Osteocyte (in vitro differentiated cells): ENCODE data around the gene SLC4A5. TPM values are rescaled to one million over a fixed set of nuclear protein-coding genes. Genes with fewer than 3 reads are reported as not detected.
"Not testable (repeated sequence)": the region's sequence is repeated elsewhere in the genome, so short reads cannot be mapped to it uniquely, and the experiment has no call there.

Source experiments
- DNase-seq: peaks from one replicate; pipeline ENCODE4 v3.0.0; 2021; ENCODE audit warnings: mixed read lengths; ENCODE audit not compliant: unreplicated experiment; ENCODE audit errors: extremely low spot score
- H3K27ac Mint-ChIP-seq: one replicate; pipeline ENCODE4 v1.8.0; 2021; ENCODE audit warnings: mild to moderate bottlenecking, mixed read lengths; ENCODE audit not compliant: unreplicated experiment
- H3K27me3 Mint-ChIP-seq: one replicate; pipeline ENCODE4 v1.8.0; 2021; ENCODE audit warnings: mixed read lengths; ENCODE audit not compliant: unreplicated experiment
- H3K36me3 Mint-ChIP-seq: one replicate; pipeline ENCODE4 v1.8.0; 2021; ENCODE audit warnings: mixed read lengths; ENCODE audit not compliant: unreplicated experiment
- H3K4me1 Mint-ChIP-seq: one replicate; pipeline ENCODE4 v1.8.0; 2021; ENCODE audit warnings: mixed read lengths; ENCODE audit not compliant: unreplicated experiment
- H3K4me3 Mint-ChIP-seq: one replicate; pipeline ENCODE4 v1.8.0; 2021; ENCODE audit warnings: mild to moderate bottlenecking, moderate library complexity, mixed read lengths; ENCODE audit not compliant: unreplicated experiment
- H3K9me3 Mint-ChIP-seq: one replicate; pipeline ENCODE4 v1.8.0; 2021; ENCODE audit warnings: mixed read lengths; ENCODE audit not compliant: unreplicated experiment
- CTCF ChIP-seq: fragments of 200-600 bp; sonication (generic); IDR thresholded peaks from 2 replicates; pipeline ENCODE4 v1.5.0; 2021; ENCODE audit warnings: antibody characterized with exemption, mild to moderate bottlenecking, moderate library complexity
- total RNA-seq: library from RNA; stranded (reverse); gene quantifications from 2 replicates; pipeline ENCODE4 v1.2.1, GENCODE V29; 2021

SLC4A5 gene
- total RNA-seq, 1 donor from 2014 or later: 1.6 TPM

DNA sequence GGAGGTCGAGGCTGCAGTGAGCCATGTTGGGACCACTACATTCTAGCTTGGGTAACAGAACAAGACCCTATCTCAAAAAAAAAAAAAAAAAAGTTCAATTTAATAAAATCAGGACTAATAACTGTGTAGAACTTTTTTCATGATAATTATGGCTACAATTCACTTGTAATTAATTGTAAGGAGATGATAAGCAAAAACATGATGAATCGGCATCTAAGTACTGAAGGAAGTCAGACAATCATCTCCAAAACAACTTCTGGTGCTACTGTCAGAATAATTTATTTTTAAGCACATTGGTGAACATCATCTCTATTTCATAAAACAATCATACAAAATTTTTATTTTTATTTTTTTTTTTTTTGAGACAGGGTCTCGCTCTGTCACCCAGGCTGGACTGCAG, 154.5 kb downstream of the SLC4A5 start:
- Mint-ChIP-seq H3K36me3 (no peaks in the 10 kb centered on the region), H3K9me3 (no peaks in the 10 kb centered on the region), H3K4me1 (no peaks in the 10 kb centered on the region), H3K4me3 (no peak overlapping the region), H3K27ac (no peak overlapping the region), H3K27me3 (peaks cover 34% of the 10 kb centered on the region)
- no peak for DNase-seq
- no peak for TF ChIP-seq CTCF

DNA sequence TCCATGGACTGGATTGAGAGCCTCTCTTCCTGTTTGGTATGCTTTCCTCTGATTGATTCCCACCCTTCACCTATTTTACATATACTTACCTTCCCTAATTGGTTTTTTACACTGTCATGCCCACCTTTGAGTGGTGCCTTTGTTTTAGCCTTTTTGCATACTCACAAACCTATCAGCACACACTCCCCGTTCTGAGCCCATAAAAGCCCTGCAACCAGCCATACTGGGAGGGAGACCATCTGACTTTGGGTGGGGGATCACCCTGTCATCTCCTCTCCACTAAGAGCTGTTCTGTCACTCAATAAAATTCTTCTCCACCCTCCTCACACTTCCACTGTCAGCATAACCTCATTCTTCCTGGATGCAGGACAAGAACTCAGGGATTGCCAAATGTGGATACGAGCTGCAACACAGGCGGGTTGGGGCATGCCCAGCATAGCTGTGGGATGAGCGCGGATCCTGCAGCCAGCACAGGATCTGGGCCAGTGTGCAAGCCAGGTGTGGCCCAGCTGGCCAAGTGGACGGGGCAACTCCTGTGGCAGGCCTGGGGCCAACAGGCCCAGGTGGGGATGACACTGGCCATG, 155.1 kb downstream of the SLC4A5 start:
- H3K27ac Mint-ChIP-seq: no peak overlapping the region
- no peaks in the 10 kb centered on the region for H3K36me3 Mint-ChIP-seq
- H3K4me1 Mint-ChIP-seq: no peaks in the 10 kb centered on the region
- peaks cover 34% of the 10 kb centered on the region for H3K27me3 Mint-ChIP-seq
- H3K9me3 Mint-ChIP-seq: no peaks in the 10 kb centered on the region
- no peak overlapping the region for H3K4me3 Mint-ChIP-seq
- no peak for TF ChIP-seq CTCF
- DNase-seq: peak; percentile 77

- H3K27ac Mint-ChIP-seq: not testable (repeated sequence)
Observed at GRCh38 chr2:74186706-74187105, 156.5 kb downstream of the SLC4A5 start.

GRCh38 chr2:74186038-74186437, 157.2 kb downstream of the SLC4A5 start:
- Mint-ChIP-seq H3K27ac (no peak overlapping the region), H3K36me3 (no peaks in the 10 kb centered on the region)
- no peak for TF ChIP-seq CTCF

More at GRCh38 chr2:74186706-74187105, 156.5 kb downstream of the SLC4A5 start:
- H3K4me1 Mint-ChIP-seq, H3K36me3 Mint-ChIP-seq, H3K4me3 Mint-ChIP-seq, H3K9me3 Mint-ChIP-seq: not testable (repeated sequence)
- DNase-seq: peak; percentile 54
- H3K27me3 Mint-ChIP-seq: peaks cover 22% of the 10 kb centered on the region

GRCh38 chr2:74183878-74184277, 159.3 kb downstream of the SLC4A5 start:
- Mint-ChIP-seq H3K9me3 (no peaks in the 10 kb centered on the region), H3K4me3 (no peak overlapping the region), H3K4me1 (peaks cover 2% of the 10 kb centered on the region), H3K36me3 (no peaks in the 10 kb centered on the region), H3K27me3 (peaks cover 10% of the 10 kb centered on the region), H3K27ac (no peak overlapping the region)
- no peak for DNase-seq
- TF ChIP-seq CTCF: no peak

More at GRCh38 chr2:74186038-74186437, 157.2 kb downstream of the SLC4A5 start:
- peaks cover 17% of the 10 kb centered on the region for H3K27me3 Mint-ChIP-seq
- no peak overlapping the region for H3K4me3 Mint-ChIP-seq
- DNase-seq: peak; percentile 62
- H3K4me1 Mint-ChIP-seq: no peaks in the 10 kb centered on the region
- no peaks in the 10 kb centered on the region for H3K9me3 Mint-ChIP-seq
